Right lobe of liver (tissue), 4 donors: ENCODE results near the gene HOXB5.

Experiments used
- POLR2A ChIP-seq: fragments of 450-650 bp; IDR thresholded peaks from one replicate; pipeline ENCODE4 v1.6.1; 2017; ENCODE audit warnings: antibody characterized with exemption, mild to moderate bottlenecking
- TF ChIP-seq, protein P1 (sequence below), 4 donors: fragments of 200-600 bp in 3 of 4; fragments of 450-650 bp in 1 of 4; IDR thresholded peaks; one replicate each; pipeline versions ENCODE4 v1.5.1 to v1.8.0; 2016 to 2022; ENCODE audit warnings: antibody characterized with exemption in 4 of 4, mild to moderate bottlenecking in 2 of 4
- donor health status: DM: no; HTN: no; CAD: no.
- donor health status: DM: no; HTN: no; CAD: no.
- donor health status: DM: no; HTN: yes; CAD: no.

DNA sequence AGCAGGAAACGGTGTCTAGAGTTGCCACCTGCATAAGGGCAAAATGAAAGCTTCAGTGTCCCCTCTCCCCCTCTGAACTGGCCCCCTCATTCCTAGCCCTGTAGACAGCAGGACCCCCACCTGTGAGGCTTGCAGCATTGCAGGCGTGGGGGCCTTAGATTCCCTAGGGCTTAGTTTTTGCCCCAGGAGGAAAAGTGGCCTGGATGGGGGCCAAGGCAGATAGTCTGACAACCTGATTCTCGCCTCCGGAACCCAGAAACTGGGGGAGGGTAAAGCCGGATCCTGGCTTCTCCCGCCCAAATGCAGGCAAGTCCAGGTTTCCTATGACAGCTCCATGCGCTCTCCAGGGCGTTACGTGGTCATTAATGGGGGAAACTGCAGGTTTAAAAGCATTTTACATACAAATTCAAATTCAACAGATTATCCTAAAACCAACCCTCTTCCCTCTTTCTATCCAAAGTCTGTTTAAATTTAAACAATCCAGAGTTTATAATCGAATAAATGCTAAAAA, 11.9 kb upstream of the HOXB5 start:
- TF ChIP-seq, protein P1, sequence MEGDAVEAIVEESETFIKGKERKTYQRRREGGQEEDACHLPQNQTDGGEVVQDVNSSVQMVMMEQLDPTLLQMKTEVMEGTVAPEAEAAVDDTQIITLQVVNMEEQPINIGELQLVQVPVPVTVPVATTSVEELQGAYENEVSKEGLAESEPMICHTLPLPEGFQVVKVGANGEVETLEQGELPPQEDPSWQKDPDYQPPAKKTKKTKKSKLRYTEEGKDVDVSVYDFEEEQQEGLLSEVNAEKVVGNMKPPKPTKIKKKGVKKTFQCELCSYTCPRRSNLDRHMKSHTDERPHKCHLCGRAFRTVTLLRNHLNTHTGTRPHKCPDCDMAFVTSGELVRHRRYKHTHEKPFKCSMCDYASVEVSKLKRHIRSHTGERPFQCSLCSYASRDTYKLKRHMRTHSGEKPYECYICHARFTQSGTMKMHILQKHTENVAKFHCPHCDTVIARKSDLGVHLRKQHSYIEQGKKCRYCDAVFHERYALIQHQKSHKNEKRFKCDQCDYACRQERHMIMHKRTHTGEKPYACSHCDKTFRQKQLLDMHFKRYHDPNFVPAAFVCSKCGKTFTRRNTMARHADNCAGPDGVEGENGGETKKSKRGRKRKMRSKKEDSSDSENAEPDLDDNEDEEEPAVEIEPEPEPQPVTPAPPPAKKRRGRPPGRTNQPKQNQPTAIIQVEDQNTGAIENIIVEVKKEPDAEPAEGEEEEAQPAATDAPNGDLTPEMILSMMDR (IDR thresholded peaks at IDR 0.05) = no peak
- TF ChIP-seq POLR2A = no peak
